Activated naive CD8-positive, alpha-beta T cell (primary cell): ENCODE data around the gene PRSS21.

ENCODE experiments used
- H3K27ac Mint-ChIP-seq: one replicate; pipeline ENCODE4 v1.8.0; 2021; ENCODE audit warnings: mixed read lengths
- H3K27me3 Mint-ChIP-seq: one replicate; pipeline ENCODE4 v1.8.0; 2021; ENCODE audit warnings: mixed read lengths
- H3K36me3 Mint-ChIP-seq: one replicate; pipeline ENCODE4 v1.8.0; 2021; ENCODE audit warnings: mixed read lengths
- H3K4me1 Mint-ChIP-seq: one replicate; pipeline ENCODE4 v1.8.0; 2021; ENCODE audit warnings: low read depth, mixed read lengths
- H3K4me3 Mint-ChIP-seq: one replicate; pipeline ENCODE4 v1.8.0; 2021; ENCODE audit warnings: mild to moderate bottlenecking, mixed read lengths
- H3K9me3 Mint-ChIP-seq: one replicate; pipeline ENCODE4 v1.8.0; 2021; ENCODE audit warnings: low read depth, mixed read lengths

PRSS21 gene, protein sequence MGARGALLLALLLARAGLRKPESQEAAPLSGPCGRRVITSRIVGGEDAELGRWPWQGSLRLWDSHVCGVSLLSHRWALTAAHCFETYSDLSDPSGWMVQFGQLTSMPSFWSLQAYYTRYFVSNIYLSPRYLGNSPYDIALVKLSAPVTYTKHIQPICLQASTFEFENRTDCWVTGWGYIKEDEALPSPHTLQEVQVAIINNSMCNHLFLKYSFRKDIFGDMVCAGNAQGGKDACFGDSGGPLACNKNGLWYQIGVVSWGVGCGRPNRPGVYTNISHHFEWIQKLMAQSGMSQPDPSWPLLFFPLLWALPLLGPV

DNA sequence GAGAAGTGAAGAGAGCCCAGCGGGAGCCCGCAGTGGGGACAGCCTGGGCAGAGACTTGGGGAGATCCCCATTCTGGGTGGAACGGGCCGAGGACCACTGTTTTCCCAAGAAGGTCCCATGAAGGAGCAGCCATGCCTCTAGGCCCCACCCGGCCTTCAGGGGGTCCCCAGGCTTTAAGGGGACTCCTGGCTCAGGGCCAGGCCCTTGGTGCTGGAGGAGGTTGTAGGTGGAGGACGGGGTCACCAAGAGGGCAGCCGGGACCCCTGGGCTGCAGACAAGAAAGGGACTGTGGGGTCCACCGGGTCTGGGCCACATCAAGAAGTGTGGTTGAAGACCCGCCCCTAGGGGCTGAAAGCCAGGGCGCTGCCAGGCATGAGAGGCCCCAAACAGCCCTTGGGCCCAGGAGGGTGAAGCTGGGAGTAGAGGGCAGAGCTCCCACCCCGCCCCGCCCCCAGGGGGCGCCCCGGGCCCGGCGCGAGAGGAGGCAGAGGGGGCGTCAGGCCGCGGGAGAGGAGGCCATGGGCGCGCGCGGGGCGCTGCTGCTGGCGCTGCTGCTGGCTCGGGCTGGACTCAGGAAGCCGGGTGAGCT is at the start of gene PRSS21:
TSS of gene PRSS21 (plus strand) at position 487 of the 589 bp plus-strand sequence. CDS start at position 519, 32 bp downstream.
- Mint-ChIP-seq H3K27ac (peak within 1 kb of the TSS; percentile 61), H3K27me3 (no peaks in the 10 kb centered on the region), H3K4me3 (peak within 1 kb of the TSS; percentile 57), H3K36me3 (no peaks in the 10 kb centered on the region), H3K9me3 (no peaks in the 10 kb centered on the region), H3K4me1 (no peaks in the 10 kb centered on the region)

DNA sequence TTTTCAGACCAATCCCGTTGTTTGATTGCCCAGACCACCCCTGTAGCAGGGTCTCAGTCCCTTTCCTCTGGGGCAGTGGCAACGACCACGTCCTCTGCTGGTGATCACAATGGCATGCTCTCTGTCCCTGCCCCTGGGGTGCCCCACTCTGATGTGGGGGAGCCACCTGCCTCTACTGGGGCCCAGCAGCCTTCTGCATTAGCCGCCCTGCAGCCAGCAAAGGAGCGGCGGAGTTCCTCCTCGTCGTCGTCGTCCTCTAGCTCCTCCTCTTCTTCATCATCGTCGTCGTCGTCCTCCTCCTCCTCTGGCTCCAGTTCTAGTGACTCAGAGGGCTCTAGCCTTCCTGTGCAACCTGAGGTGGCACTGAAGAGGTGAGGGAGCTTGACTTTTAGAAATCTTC is 49.1 kb upstream of the PRSS21 start:
- Mint-ChIP-seq H3K27me3 (no peaks in the 10 kb centered on the region), H3K4me1 (peaks cover 14% of the 10 kb centered on the region), H3K4me3 (no peak overlapping the region), H3K9me3 (no peaks in the 10 kb centered on the region), H3K27ac (no peak overlapping the region), H3K36me3 (peaks cover 4% of the 10 kb centered on the region)

DNA sequence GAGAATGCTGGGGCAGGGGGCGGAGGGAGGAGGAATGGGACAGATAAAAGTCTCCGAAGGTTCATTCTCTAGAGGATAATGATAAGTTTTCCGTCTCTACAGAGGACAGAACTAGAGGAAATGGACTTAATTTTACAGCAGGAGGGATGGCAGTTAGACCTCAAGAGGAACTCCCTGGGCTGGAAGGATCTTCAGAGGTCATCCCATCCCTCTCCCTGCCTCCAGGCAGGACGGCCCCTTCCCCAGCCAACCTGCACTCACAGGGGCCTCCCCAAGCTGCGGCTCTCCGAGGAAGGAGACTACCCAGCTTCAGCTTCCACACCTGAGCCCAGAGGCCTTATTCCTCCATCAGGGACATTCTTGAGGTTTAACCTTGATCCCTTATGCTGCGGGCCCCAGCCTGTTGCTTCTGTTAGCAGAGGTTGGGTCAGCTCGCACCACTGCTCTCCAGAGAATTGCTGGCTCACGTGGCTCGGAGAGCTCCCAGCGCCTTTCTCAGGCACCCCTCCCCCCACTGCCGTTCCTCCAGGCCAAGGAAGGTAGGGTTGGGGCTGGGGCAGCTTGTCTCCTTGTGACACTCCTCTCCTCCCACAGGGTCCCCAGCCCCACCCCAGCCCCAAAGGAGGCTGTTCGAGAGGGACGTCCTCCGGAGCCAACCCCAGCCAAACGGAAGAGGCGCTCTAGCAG is 48.5 kb upstream of the PRSS21 start:
- Mint-ChIP-seq H3K4me3 (no peak overlapping the region), H3K27ac (no peak overlapping the region), H3K4me1 (peaks cover 19% of the 10 kb centered on the region), H3K36me3 (peaks cover 4% of the 10 kb centered on the region), H3K27me3 (no peaks in the 10 kb centered on the region), H3K9me3 (no peaks in the 10 kb centered on the region)

DNA sequence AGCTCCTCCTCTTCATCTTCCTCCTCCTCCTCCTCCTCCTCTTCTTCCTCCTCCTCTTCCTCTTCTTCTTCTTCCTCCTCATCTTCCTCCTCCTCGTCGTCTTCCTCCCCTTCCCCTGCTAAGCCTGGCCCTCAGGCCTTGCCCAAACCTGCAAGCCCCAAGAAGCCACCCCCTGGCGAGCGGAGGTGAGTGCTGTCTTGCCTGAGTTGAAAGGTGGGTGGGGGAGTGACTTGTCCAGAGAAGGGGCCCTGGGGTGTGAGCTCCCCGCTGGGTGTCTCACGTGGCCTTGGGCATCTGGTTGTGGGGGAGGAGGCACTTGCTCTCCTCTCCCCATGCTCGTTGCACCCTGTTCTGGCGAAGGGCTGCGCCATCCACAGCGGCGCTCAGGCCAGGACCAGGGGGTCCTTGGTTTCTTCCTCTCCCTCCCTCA is 47.9 kb upstream of the PRSS21 start:
- Mint-ChIP-seq H3K27ac (no peak overlapping the region), H3K36me3 (peaks cover 4% of the 10 kb centered on the region), H3K9me3 (no peaks in the 10 kb centered on the region), H3K4me1 (peaks cover 21% of the 10 kb centered on the region), H3K27me3 (no peaks in the 10 kb centered on the region), H3K4me3 (no peak overlapping the region)

DNA sequence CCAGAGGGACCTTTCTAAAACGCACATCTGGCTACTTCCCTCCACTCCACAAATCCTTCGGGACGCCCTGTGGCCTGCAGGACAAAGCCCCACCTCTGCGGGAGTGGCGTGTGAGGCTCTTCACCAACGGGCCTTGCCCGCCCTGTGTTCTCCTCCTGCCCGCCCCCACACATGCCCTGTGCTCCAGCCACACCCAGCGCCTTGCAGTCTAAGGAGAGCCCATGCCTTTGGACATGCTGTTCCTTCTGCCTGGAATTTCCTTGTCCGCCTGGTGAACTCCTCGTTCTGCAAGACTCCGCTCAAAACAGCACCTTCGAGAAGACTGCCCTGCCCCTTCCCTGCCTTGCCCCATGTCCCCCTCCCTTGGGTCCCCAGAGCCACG is 47.4 kb upstream of the PRSS21 start:
- Mint-ChIP-seq H3K36me3 (peaks cover 4% of the 10 kb centered on the region), H3K27me3 (no peaks in the 10 kb centered on the region), H3K9me3 (no peaks in the 10 kb centered on the region), H3K27ac (peak overlapping the region; percentile 54), H3K4me1 (peaks cover 23% of the 10 kb centered on the region), H3K4me3 (no peak overlapping the region)

DNA sequence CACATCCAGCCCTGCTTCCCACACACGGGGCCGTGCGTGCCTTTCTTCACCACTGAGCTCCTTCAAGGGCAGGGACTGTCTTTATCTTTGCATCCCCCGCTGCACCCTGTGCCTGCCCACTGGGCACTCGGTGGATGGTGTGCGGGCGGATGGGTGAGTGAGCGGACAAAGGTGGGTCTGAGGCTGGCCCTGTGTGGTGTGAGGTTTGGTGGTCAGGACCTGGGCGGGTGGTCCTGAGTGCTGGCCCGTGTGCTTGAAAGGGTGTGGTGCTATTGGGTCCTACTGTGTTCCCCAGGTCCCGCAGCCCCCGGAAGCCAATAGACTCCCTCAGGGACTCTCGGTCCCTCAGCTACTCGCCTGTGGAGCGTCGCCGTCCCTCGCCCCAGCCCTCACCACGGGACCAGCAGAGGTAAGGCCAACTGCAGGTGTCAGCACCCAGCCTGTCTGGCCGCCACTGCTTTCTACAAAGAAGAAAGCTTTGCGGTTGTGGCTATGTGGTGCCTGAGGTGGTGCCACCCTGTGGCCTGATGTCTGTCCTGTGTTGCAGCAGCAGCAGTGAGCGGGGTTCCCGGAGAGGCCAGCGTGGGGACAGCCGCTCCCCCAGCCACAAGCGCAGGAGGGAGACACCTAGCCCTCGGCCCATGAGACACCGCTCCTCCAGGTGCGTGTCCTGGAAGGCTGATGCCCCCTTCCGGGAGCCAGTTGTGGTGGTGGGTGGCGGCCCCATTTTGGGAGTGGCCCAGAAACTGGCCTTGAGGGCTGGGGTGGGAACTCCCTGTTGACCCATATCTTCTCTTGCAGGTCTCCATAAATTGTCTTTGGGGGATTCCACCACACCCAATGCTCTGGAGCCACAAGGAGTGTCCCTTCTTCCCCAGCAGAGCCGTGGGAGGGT is 46.7 kb upstream of the PRSS21 start:
- H3K27me3 Mint-ChIP-seq, result no peaks in the 10 kb centered on the region
- H3K9me3 Mint-ChIP-seq, result no peaks in the 10 kb centered on the region
- peak overlapping the region; percentile 54 for H3K27ac Mint-ChIP-seq
- no peak overlapping the region for H3K4me3 Mint-ChIP-seq
- peaks cover 27% of the 10 kb centered on the region for H3K4me1 Mint-ChIP-seq
- H3K36me3 Mint-ChIP-seq, result peaks cover 4% of the 10 kb centered on the region

DNA sequence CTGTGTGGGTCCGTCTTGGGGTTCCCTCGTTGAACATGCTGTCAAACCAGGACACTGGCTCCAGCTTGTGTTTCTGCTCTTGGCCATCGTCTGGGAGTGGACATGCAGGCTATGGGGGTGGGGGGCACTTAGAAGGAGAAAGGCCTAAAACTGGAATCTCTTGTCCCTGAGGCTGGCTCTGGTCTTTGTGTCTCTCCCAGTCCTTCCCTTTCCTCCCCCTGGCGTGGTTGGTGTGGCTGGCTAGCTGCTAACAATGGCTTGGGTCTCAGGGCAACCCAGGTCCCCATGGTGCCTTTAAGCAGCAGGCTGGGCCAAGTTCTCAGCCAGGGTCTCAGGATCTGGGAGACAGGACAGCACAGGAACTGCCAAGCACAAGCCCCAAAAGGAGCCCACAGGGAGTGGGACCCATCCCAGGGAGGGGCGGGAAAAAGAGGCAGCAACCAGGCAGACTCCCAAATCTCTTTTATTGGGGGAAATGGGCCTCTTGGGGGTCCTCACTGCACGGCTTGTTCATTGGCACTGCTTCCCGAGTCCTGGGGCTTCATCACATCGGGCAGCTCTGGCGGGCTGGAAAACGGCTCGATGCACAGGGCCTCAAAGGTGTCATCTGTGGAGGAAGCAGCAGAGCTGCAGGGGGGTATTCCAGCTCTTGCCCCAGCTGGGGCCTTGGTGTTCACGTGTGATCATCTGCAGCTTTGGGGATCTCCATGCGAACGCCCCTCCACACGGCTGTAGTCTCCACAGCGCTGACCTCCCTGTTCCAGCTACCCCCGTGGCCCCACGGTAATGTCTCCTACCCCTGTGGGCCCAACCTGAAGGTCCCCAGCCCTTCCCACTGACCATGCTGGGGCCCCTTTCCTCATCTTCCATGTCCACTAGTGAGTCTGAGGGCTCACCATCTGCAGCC is 45.3 kb upstream of the PRSS21 start:
- peak overlapping the region; percentile 50 for H3K27ac Mint-ChIP-seq
- no peaks in the 10 kb centered on the region for H3K9me3 Mint-ChIP-seq
- H3K27me3 Mint-ChIP-seq, result no peaks in the 10 kb centered on the region
- no peak overlapping the region for H3K4me3 Mint-ChIP-seq
- H3K36me3 Mint-ChIP-seq, result no peaks in the 10 kb centered on the region
- peaks cover 35% of the 10 kb centered on the region for H3K4me1 Mint-ChIP-seq

DNA sequence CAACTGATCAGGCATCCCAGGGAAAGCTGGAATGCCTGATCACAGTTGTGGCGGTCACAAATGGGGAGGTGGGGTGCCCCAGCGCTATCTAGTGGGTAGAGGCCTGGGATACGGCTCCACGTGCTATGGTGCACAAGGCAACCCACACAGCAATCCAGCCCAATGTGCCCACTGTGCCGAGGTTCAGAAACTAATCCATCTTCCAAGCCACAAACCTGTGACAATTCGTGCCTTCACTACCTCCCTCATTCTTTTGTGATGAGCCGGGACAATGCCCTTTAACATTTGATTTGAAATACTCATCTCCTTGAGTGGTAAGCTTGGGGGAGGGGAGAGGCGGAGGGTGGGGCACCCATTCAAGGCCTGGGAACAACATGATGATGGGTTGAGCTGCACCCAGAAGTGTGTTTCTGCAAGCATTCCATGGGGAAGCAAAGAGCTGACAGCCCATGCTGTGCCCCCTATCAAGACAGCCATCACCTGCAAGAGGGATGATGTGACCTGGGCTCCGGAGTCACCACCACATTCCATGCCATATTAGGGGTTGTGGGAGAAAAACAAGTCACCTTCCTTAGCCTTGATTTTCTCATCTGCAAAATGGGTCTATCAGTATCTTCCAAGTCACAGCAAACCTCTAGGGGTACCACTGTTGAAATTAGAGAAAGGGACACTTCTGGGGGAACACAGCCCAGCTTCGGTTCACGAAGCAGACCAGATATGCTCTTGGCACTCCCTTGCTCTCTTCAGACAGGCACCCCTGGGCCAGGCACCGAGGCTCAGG is 43.7 kb upstream of the PRSS21 start:
- Mint-ChIP-seq H3K4me3 (no peak overlapping the region), H3K9me3 (no peaks in the 10 kb centered on the region), H3K27ac (peak overlapping the region; percentile 17), H3K4me1 (peaks cover 36% of the 10 kb centered on the region), H3K36me3 (no peaks in the 10 kb centered on the region), H3K27me3 (no peaks in the 10 kb centered on the region)

DNA sequence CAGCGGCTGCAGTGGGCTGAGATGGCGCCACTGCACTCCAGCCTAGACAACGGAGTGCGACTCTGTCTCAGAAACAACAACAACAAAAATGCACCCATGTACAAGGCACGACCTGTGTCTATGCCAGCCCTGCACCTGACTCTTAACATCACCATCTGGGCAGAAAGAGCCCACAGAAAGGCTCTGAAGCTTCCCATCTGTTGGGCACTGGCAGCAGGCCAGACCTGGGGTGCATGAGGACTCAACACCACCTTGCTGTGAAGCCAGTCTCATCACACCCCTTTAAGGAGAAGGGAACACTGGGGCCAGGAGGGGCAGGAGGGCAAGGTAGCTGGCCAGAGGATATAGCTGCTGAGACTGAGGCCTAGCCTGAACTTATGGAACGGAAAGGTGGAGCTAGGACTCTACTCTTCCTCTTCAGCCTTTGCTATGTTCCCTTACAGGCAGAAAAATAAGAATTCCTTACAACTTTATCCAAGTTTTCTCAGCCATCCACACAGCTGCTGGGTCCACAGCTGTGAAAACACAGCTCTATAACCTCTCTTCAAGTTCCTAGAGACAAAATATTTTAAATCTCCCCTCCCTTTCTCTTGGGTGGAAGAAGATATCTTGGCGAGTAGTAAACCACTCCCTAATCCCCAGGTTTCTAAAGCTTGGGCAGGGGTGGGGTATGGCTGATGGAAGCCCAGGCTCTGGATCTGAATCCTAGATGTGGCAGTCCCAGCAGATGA is 42.7 kb upstream of the PRSS21 start:
- H3K4me3 Mint-ChIP-seq, result no peak overlapping the region
- peaks cover 43% of the 10 kb centered on the region for H3K4me1 Mint-ChIP-seq
- no peaks in the 10 kb centered on the region for H3K27me3 Mint-ChIP-seq
- H3K36me3 Mint-ChIP-seq, result no peaks in the 10 kb centered on the region
- H3K27ac Mint-ChIP-seq, result peak overlapping the region; percentile 28
- H3K9me3 Mint-ChIP-seq, result no peaks in the 10 kb centered on the region

DNA sequence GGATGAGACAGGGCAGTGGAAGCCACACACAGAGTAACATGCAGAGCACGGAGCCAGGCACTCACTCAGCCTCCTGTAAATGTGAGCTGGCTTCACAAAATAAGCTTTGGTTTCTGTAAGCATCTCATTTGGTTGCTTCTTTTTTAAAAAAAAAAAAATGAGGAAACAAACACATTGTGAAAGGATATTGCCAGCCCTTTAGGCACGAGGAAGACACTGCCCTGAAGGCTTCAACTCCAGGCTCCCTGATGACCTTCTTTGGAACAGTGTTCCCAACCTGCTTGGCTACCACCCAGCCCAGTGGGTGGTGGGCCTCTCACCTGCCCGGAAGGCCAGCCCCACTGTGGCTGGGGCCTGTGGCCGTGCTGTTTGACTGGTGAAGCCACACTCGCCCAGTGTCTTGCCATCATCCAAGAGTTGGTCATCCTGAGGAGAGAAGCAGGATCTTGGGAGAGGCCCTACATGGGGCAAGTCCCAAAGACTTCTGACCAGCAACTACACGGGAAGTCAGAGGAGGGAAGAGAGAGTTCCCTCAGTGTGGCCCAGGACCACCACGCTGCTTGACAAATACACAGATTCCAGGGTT is 41.8 kb upstream of the PRSS21 start:
- Mint-ChIP-seq H3K9me3 (no peaks in the 10 kb centered on the region), H3K27me3 (no peaks in the 10 kb centered on the region), H3K27ac (no peak overlapping the region), H3K4me3 (peak overlapping the region; percentile 96), H3K4me1 (peaks cover 44% of the 10 kb centered on the region), H3K36me3 (no peaks in the 10 kb centered on the region)

DNA sequence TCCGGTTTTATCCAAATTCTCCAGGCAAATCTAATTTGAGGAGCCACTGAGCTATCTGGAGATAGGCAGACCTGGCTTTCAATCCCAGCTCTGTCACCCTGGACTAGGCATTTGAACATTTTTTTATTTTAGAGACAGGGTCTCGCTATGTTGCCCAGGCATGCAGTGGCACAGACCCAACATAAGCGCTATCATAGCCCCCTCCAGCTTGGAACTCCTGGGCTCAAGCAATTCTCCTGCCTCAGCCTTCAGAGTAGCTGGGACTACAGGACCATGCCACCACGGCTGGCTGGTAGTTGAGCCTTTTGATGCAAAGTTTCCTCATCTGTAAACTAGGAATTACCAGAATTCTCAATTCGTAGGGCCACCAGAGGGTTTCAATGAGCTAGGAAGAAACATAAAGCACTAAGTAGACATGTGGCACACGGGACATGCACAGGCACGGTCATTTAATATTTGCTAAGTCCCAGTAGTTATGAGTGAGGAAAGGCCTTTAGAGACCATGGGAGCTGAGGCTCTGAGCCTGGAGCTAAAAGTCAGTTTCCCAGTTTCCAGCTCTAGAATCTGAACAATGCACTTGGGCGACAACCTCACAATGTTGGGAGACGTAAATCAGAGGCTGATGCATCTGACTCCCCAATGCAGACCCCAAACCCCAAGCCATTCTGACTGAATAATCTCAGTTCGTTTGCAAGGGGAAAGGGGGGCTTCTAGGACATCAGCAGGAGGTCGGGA is 41.1 kb upstream of the PRSS21 start:
- Mint-ChIP-seq H3K27ac (peak overlapping the region; percentile 94), H3K27me3 (no peaks in the 10 kb centered on the region), H3K4me3 (peak overlapping the region; percentile 96), H3K36me3 (no peaks in the 10 kb centered on the region), H3K9me3 (no peaks in the 10 kb centered on the region), H3K4me1 (peaks cover 44% of the 10 kb centered on the region)

DNA sequence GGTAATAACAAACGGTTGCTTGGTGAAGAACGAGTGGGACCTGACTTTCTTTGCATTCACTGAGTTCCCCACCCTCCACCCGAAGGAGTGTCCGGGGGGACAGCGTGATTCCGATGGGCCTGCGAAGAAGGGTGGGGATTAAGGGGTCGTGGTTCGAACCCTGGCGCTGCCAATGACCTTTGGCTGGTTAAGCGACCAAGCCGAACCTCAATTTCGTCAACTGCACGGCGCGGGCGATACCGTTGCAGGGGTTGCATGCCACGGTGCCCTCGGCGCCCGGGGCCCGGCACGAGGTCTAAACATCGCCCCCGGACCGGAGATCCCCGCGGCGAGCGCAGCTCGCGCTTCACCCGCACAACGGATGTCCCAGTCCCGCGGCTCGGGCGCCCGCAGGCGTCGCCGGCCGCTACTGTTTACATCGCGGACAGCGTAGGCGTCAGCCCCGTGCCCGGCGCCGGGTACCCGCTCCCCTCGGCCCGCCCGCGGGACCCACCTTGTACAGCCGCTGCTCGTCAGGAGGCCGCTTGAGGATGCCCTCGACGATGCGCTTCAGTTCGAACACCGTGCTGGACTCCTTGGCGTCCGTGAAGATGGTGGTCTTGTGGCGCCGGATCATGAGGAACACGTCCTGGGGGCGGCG is 40.4 kb upstream of the PRSS21 start:
- Mint-ChIP-seq H3K4me1 (peaks cover 43% of the 10 kb centered on the region), H3K4me3 (peak overlapping the region; percentile 96), H3K27ac (peak overlapping the region; percentile 94), H3K36me3 (no peaks in the 10 kb centered on the region), H3K9me3 (no peaks in the 10 kb centered on the region), H3K27me3 (no peaks in the 10 kb centered on the region)
